K562 (cell line): Measurements from ENCODE around the gene LRRC8E. TPM values are rescaled to one million over a fixed set of nuclear protein-coding genes. Genes with fewer than 3 reads are reported as not detected.

Experiments used
- ATAC-seq: fragments of 200-7000 bp; cut with Tn5 transposase; 3 replicates; pipeline ENCODE4 v1.9.1; 2020; ENCODE audit warnings: moderate library complexity
- BruUV-seq: library from RNA; stranded (reverse); fragments of 400-500 nt; replicated peaks from 2 replicates; lab custom pipeline; 2021; lab: Mats Ljungman, UMichigan
- CTCF ChIA-PET: fragments of 300-600 bp; formaldehyde crosslinking; extraction: SDS; loops from one replicate; lab custom pipeline; 2021; ENCODE audit warnings: low intra/inter-chr PET ratio; lab: Yijun Ruan, JAX
- POLR2A ChIA-PET: fragments of 300-600, 350-650 bp; sonication (Branson Sonifier 250); formaldehyde crosslinking; extraction: SDS; loops from one replicate; lab custom pipeline; 2021; ENCODE audit warnings: antibody characterized with exemption, inconsistent platforms; lab: Yijun Ruan, JAX
- DNase-seq, 4 experiments: peaks; one replicate each; pipeline versions ENCODE4 v3.0.0 to v3.0.0-alpha.2; 2011 to 2018; ENCODE audit warnings: low spot score in 3 of 4, mixed read lengths in 3 of 4; ENCODE audit errors: extremely low read depth in 1 of 4
- FAIRE-seq: peaks from 2 replicates; lab custom pipeline; 2011; peaks lifted over from hg19 to GRCh38; lab: Jason Lieb, UNC
- H2AFZ ChIP-seq: 2 replicates; pipeline ENCODE4 v1.6.0; 2011; ENCODE audit warnings: low read depth, low read length, control low read depth, inconsistent platforms
- H3K27ac ChIP-seq: fragments of 200-600 bp; 3 replicates; pipeline ENCODE4 v1.8.0; 2011; ENCODE audit warnings: low read depth, mild to moderate bottlenecking, control low read depth, inconsistent platforms, low read length, moderate library complexity, mixed read lengths; ENCODE audit errors: extremely low read depth
- H3K27me3 ChIP-seq, 2 experiments: fragments of 300-600 bp in 1 of 2; 2 replicates in 1 of 2; 3 replicates in 1 of 2; pipeline versions ENCODE4 v1.6.0 to v1.8.0; 2011; ENCODE audit warnings: inconsistent platforms in 2 of 2, low read length in 2 of 2, mild to moderate bottlenecking in 1 of 2, mixed read lengths in 1 of 2, moderate library complexity in 1 of 2; ENCODE audit not compliant: control insufficient read depth in 2 of 2, insufficient read depth in 2 of 2
- H3K36me3 ChIP-seq: fragments of 300-600 bp; 3 replicates; pipeline ENCODE4 v1.8.0; 2011; ENCODE audit warnings: mild to moderate bottlenecking, low read length, inconsistent platforms; ENCODE audit not compliant: control insufficient read depth, insufficient read depth
- H3K4me1 ChIP-seq, 2 experiments: fragments of 200-600 bp in 1 of 2; replicated peaks in 1 of 2; 2 replicates in 1 of 2; 3 replicates in 1 of 2; pipeline versions ENCODE4 v1.5.1 to v1.8.0; 2011; ENCODE audit warnings: inconsistent platforms in 2 of 2, low read length in 2 of 2, mild to moderate bottlenecking in 1 of 2, mixed read lengths in 1 of 2, moderate library complexity in 1 of 2; ENCODE audit not compliant: control insufficient read depth in 2 of 2, insufficient read depth in 2 of 2
- H3K4me2 ChIP-seq: 2 replicates; pipeline ENCODE4 v1.6.1; 2011; ENCODE audit warnings: low read length, control low read depth, inconsistent platforms, mixed read lengths; ENCODE audit not compliant: insufficient read depth
- H3K4me3 ChIP-seq: fragments of 200-600 bp; sonication (generic), shearing (Covaris generic); 2 replicates; pipeline ENCODE4 v1.5.1; 2016; ENCODE audit warnings: control low read depth, inconsistent platforms
- H3K79me2 ChIP-seq: fragments of 200-600 bp; 3 replicates; pipeline ENCODE4 v1.8.0; 2011; ENCODE audit warnings: low read length, inconsistent platforms; ENCODE audit not compliant: control insufficient read depth, insufficient read depth
- H3K9ac ChIP-seq, 2 experiments: 2 replicates each; pipeline versions ENCODE4 v1.6.0 to v1.6.1; 2011; ENCODE audit warnings: low read depth in 2 of 2, low read length in 2 of 2, control low read depth in 1 of 2, inconsistent platforms in 1 of 2, mild to moderate bottlenecking in 1 of 2, mixed read lengths in 1 of 2; ENCODE audit not compliant: insufficient read depth in 1 of 2
- H3K9me1 ChIP-seq: one replicate; pipeline ENCODE4 v1.6.0; 2011; ENCODE audit warnings: inconsistent platforms, mild to moderate bottlenecking, low read length, moderate library complexity; ENCODE audit not compliant: control insufficient read depth, insufficient read depth
- H3K9me3 ChIP-seq: replicated peaks from 2 replicates; pipeline ENCODE4 v1.5.1; 2011; ENCODE audit warnings: low read depth, low read length, inconsistent platforms; ENCODE audit not compliant: control insufficient read depth, insufficient read depth
- H4K20me1 ChIP-seq: replicated peaks from 2 replicates; pipeline ENCODE4 v1.6.1; 2011; ENCODE audit warnings: low read length, inconsistent platforms, mixed read lengths; ENCODE audit not compliant: control insufficient read depth, insufficient read depth
- BMI1 ChIP-seq: fragments of 150-350 bp; IDR thresholded peaks from 2 replicates; pipeline ENCODE4 v1.6.1; 2014; ENCODE audit warnings: low read length
- CC2D1A ChIP-seq: fragments of 450-650 bp; IDR thresholded peaks from 2 replicates; pipeline ENCODE4 v1.6.1; 2017; ENCODE audit warnings: mild to moderate bottlenecking
- CREB1 ChIP-seq, 2 experiments: sonication (generic) in 1 of 2; formaldehyde crosslinking in 1 of 2; IDR thresholded peaks; 2 replicates each; pipeline versions ENCODE4 v1.6.1 to v1.8.0; 2012 to 2022; ENCODE audit warnings: inconsistent platforms in 1 of 2, mild to moderate bottlenecking in 1 of 2, missing genetic modification reagents in 1 of 2, moderate library complexity in 1 of 2
- ELF4 ChIP-seq: fragments of 450-650 bp; formaldehyde crosslinking; IDR thresholded peaks from 2 replicates; pipeline ENCODE4 v1.4.0; 2022; ENCODE audit warnings: missing genetic modification characterization
- GABPB2 ChIP-seq: fragments of 250-450 bp; sonication (Bioruptor Pico); conservative IDR thresholded peaks from 2 replicates; pipeline ENCODE4 v1.5.1; 2021; ENCODE audit warnings: mild to moderate bottlenecking
- NFXL1 ChIP-seq: fragments of 450-650 bp; formaldehyde crosslinking; IDR thresholded peaks from 2 replicates; pipeline ENCODE4 v1.4.0; 2021; ENCODE audit warnings: mild to moderate bottlenecking
- RHOXF2B ChIP-seq: fragments of 250-450 bp; sonication (Bioruptor Pico); conservative IDR thresholded peaks from 2 replicates; pipeline ENCODE4 v1.5.1; 2021
- ZNF445 ChIP-seq: fragments of 250-450 bp; sonication (Bioruptor Pico); IDR thresholded peaks from 2 replicates; pipeline ENCODE4 v1.4.0; 2020; ENCODE audit warnings: low read depth, mild to moderate bottlenecking, moderate library complexity
- ZNF583 ChIP-seq: fragments of 250-450 bp; sonication (Bioruptor Pico); IDR thresholded peaks from 2 replicates; pipeline ENCODE4 v1.4.0; 2020
- WGBS: fragments of 100-300 bp; shearing (Covaris generic); methylation state at CpG from one replicate; pipeline ENCODE4 v1.1.6; 2016; ENCODE audit warnings: low coverage, mixed read lengths; ENCODE audit not compliant: insufficient coverage; ENCODE audit errors: missing lambda C conversion rate; 5-methylcytosine and 5-hydroxymethylcytosine counted together
- in situ Hi-C: fragments of 300-500 bp; cut with MboI; formaldehyde crosslinking; loops from 4 replicates; pipeline ENCODE4 v1.15.0; 2018; ENCODE audit warnings: inconsistent platforms, mixed read lengths
- intact Hi-C: fragments of 100-400 bp; cut with micrococcal nuclease; formaldehyde crosslinking; loops from 2 replicates; pipeline ENCODE4 v1.14.2; 2022
- polyA plus RNA-seq, 8 experiments: library from polyadenylated mRNA; depleted of rRNA in 4 of 8; stranded (reverse) in 5 of 8; unstranded in 3 of 8; fragments of >200 nt; fragmentation: Nextera tagmentation in 2 of 8; fragmentation: Illumina TruSeq in 1 of 8; extraction: Ambion mirVana in 2 of 8; extraction: Trizol in 1 of 8; gene quantifications; 2 replicates each; pipeline versions ENCODE4 v1.2.1 to v1.2.3, GENCODE V29; 2011 to 2014; ENCODE audit warnings: inconsistent platforms in 1 of 8, missing spikeins in 1 of 8
- total RNA-seq, 7 experiments: library from RNA; depleted of rRNA in 6 of 7; stranded (reverse); fragments of >200 nt in 6 of 7; fragmentation: Illumina TruSeq in 2 of 7; extraction: Trizol in 2 of 7; gene quantifications; 2 replicates each; pipeline versions ENCODE4 v1.2.1 to v1.2.3, GENCODE V29; 2011 to 2021; ENCODE audit warnings: low replicate concordance in 1 of 7

Gene LRRC8E
- total and polyA plus RNA-seq, 9 of the 15 experiments (the other 6 are each of a cell fraction or from before 2014, with no cell fraction given) = 0.08 to 5.7 (median 3.5) TPM; not detected in 1

DNA sequence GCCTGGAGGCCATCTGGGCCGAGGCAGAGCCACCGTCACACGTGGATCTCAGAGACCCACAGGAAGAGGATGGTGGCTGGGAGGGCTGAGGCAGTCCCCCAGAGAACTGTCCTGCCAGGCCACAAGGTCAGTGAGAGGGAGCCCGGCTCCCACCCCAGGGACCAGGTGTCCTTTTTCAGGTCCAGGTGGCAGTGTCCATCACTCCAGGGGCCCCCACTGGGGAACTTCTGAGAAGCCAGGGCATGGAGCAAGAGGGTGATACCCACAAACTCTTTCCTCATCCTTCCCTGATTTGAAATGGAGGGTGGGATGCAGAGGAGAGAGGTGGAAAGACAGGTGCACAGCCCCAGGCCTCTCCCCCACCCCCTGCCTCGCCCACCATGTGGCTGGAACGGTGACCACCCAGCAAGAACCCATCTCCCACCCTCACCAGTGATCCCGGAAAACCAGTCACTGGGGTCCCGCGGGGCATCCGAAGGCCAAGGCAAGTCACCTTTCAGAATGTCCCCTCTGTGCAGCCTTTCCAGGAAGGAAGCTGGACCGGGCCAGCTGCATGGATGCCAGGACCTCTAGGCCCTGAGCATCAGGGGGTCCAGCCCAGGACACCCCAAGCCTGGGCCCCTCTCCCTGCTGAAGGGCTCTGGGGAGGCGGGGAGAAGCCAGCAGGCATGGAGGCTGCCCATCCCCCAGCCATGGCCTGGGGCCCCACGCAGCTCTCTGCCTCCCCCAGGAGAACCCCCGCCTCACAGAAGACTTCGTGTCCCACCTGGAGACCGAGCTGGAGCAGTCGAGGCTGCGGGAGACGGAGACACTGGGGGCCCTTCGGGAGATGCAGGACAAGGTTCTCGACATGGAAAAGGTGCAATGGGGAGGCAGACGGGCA is 28.2 kb upstream of the LRRC8E start:
- DNase-seq (no peak), ATAC-seq (no peak), FAIRE-seq (no peak)
- in situ Hi-C loops (no loop called here), intact Hi-C loops (no loop called here)
- no TSS peak for BruUV-seq
- no peaks in the 10 kb centered on the region for H3K9me3 ChIP-seq
- H3K36me3 ChIP-seq = no peaks in the 10 kb centered on the region
- CTCF ChIA-PET = no interaction called here
- POLR2A ChIA-PET = interaction anchor here (2.9 kb wide), 1 partner anchor 9 kb away, joined by 14 read pairs; no protein-coding TSS in a partner anchor
- peaks cover 6% of the 10 kb centered on the region for H3K9me1 ChIP-seq
- WGBS = 65% methylated on average over 11 of the region's 22 CpGs
- no peaks in the 10 kb centered on the region for H3K79me2 ChIP-seq
- H3K9ac ChIP-seq = peak overlapping the region in 1 of 2 experiments; percentile 50; a peak in 1 of 4 replicates
- H3K4me2 ChIP-seq = no peak overlapping the region
- no peak overlapping the region for H2AFZ ChIP-seq
- no peak overlapping the region for H3K27ac ChIP-seq
- H4K20me1 ChIP-seq = no peaks in the 10 kb centered on the region
- H3K27me3 ChIP-seq = no peaks in the 10 kb centered on the region
- no peak for TF ChIP-seq CREB1 (IDR thresholded peaks at IDR 0.05)
- TF ChIP-seq CREB1 (CRISPR knock-in tag; IDR thresholded peaks at IDR 0.05) = no peak
- no peak for TF ChIP-seq ZNF583
- TF ChIP-seq ZNF445 (CRISPR knock-in tag) = no peak
- no peak for TF ChIP-seq NFXL1 (CRISPR knock-in tag)
- TF ChIP-seq GABPB2 (CRISPR knock-in tag) = no peak
- TF ChIP-seq BMI1 = no peak
- TF ChIP-seq RHOXF2B (CRISPR knock-in tag) = no peak
- no peak for TF ChIP-seq ELF4 (CRISPR knock-in tag)
- no peak for TF ChIP-seq CC2D1A
- peaks cover 17 to 90% of the 10 kb centered on the region in 2 experiments for H3K4me1 ChIP-seq
- no peak overlapping the region for H3K4me3 ChIP-seq
